Islet of Langerhans (tissue), 1 donor: ENCODE results near the gene DPYD.

Experiments
- FAIRE-seq: peaks from one replicate; lab custom pipeline; 2011; peaks lifted over from hg19 to GRCh38; lab: Jason Lieb, UNC

DPYD gene

DNA sequence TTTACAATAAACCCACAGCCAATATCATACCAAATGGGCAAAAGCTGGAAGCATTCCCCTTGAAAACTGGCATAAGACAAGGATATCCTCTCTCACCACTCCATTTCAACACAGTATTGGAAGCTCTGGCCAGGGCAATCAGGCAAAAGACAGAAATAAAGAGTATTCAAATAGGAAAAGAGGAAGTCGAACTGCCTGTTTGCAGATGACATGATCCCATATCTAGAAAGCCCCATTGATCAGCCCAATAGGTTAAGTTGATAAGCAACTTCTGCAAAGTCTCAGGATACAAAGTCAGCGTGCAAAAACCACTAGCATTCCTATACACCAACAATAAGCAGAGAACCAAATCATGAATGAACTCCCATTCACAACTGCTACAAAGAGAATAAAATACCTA is 235.5 kb downstream of the DPYD start:
- FAIRE-seq: no peak

GRCh38 chr1:97680894-97681293 is 239.9 kb downstream of the DPYD start:
- no peak for FAIRE-seq

DNA sequence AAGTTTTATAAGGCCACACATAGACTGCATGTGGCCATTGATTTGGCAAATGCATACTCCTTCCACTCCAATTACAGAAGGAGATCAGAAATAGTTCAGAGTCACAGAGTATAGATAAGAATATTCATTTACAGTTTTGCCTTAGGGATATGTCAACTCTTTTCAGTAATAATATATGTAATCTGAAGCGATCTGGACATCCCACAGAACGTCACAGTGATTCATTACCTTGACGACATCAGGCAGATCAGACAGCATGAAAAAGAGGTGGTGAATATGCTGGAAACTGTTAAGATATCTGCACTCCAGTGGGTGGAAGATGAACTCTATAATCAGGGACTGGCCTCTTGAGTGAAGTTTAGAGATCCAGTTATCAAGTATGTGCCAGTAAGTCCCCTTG is 240.4 kb downstream of the DPYD start:
- no peak for FAIRE-seq

DNA sequence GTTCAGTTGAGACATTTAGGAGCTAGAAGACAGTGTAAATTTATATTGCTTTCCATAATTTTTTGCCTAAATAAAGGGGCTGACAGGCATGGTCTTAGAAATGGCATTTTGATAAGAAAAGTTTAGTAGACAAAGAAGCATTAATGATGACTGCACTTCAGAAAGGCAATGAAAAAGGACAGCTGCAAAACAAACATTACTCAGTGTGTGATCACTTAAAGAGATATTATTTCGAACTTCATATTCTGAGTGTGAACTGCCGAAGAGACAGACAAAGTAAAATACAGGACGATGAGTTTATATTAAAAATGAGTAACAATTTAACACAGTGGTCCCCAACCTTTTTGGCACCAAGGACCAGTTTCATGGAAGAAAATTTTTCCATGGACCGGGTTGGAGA is 243.1 kb downstream of the DPYD start:
- FAIRE-seq: no peak

GRCh38 chr1:97674517-97674916 is 246.3 kb downstream of the DPYD start:
- FAIRE-seq: no peak

DNA sequence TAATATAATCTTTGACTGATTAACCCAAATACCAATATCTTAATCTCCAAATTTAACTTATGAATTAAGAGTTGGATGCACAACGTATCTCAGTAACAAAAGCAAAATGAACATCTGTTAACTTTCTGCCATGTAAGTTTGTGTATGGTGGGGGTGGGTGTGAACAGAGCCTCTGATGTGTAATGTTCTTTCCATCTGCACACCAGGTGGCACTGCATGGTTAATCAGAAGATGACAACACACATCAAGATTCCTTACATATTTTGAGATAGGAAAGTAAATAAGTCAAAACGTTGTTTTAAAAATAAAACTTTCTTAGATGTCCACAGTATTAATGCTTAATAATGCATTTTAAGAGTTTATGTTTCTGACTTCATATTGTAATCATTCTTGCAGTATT is 251.9 kb downstream of the DPYD start:
- FAIRE-seq: no peak

DNA sequence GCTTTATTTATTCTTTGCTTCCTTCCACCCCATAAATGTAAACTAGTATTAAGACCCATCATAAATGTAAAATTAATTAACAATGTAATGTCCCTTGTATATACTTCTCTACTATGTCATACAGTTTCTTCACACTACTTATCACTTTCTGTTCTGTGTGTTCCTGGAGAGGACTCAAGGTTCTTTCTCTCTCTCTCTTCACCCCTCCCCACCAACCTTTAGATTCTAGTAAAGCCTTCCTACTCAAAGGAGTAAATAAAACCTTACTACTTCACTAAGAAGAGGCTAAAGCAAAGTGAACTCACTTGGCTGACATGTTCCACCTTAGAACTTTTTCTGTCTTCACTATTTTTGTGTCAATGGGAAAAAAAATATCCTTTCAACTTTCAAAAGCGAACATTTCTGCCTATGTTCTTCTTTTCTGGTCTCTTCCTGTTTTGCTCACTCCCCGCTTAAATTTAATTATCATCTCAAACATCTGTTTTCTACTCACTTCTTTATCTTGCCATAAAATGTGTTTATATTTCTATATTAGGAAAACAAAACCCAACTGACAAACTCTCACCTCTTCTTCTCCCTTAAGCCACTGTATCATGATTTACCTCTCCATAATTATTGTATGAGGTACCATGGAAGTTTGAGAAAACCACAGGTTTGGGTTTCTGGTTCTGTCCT is 260.3 kb downstream of the DPYD start:
- no peak for FAIRE-seq

DNA sequence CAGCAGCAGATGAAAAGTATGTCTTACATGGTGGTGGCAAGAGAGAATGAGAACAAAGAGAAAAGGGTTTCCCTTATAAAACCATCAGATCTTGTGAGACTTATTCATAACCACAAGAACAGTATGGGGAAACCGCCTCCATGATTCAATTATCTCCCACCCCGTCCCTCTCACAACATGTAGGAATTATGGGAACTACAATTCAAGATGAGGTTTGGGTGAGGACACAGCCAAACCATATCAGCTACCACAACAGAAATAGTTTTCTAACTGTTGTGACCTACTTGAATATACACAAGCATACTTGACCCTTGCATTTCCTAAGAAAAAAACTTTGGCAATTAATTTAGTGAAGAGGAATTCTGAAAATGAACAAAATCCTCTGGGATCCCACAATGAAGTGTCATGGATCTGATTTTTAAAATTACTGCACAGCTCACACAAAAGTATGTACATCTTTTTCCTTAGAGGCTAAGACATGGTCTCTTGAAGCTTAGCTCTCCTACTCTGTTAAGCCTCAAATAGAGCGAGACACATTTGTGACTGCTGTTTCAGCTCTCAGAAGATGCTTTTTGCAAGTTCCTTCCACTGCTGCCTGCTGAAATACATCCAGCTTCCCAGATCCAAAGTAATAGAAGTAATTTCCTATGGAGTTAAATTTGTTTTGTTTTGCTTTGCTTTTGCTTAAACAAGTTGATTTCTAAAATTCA is 265.8 kb downstream of the DPYD start:
- FAIRE-seq: no peak

DNA sequence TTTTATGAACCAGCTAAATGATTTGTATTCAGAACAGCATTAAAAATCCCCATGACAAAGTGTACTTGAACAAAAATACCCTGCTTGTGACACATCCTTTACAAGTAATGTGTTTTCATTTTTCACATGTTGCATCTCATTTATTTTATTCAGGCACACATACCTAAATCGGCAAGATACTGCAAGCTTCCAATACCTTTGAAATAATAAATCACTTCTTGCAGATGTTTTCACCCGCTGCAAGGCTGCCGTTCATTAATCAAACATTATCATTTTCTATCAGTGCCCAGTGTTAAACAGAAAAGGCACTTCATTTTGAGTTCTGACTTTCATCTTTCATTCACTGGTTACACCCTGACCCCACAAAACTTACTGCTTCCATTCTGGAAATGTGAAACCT is 269.6 kb downstream of the DPYD start:
- FAIRE-seq: no peak

DNA sequence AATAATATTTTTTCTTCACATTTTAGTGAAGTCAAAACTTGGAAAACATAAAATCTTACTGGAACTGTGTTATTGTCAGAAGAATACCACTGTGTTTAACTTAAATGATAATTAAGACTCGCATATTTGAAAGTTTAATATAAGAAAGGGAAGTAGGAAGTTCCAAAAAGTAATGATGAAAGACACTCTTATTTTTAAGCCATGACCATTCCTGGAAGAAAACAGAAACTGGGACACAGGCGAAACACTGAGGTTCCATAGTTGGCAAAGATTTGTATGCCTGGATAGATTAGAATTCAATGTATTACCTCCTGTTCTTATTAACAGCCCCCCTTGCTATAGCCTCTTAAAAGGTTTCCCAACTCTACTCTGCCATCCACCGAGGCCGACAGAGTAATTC is 271.2 kb downstream of the DPYD start:
- no peak for FAIRE-seq

DNA sequence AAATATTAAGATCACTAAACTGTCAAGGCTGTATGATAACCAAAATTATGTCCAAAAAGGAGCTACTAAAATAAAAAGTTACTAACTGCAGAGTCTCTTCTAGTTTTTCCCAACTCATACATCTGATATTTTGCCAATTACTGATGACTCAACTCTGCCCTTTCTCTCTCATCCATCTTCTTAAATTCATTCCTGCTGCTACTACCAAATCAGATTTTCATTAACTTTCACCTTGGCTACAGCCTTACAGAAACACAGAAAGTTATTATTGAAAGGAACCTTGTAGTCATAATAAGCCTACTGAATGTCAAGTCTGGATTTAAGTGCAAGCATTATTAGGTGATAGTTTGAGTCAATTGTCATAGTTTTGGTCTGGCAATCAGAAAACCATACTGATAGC is 273.1 kb downstream of the DPYD start:
- no peak for FAIRE-seq

DNA sequence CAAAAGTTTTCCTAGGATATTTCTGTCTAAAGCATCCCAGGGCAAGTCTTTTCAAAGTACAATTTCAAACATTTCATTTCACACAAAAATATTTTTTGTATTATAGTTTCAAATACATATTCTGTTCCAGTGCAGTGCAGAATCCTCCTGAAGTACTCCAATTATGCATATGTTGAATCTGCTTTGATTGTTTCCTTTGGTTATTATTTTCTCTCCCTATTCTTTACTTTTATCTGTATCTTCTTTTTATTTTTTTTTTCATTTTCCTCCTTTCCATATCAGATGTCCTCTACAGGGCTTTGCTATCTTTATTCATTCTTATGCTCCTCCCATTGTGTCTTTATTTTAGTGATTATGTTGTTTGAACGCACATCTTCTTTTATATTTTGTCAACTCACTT is 274.8 kb downstream of the DPYD start:
- FAIRE-seq: no peak

- no peak for FAIRE-seq
These were observed 280.2 kb downstream of the DPYD start for GRCh38 chr1:97640677-97641076.

GRCh38 chr1:97636941-97637340 is 283.9 kb downstream of the DPYD start:
- FAIRE-seq: no peak

GRCh38 chr1:97634758-97635157 is 286.1 kb downstream of the DPYD start:
- no peak for FAIRE-seq

DNA sequence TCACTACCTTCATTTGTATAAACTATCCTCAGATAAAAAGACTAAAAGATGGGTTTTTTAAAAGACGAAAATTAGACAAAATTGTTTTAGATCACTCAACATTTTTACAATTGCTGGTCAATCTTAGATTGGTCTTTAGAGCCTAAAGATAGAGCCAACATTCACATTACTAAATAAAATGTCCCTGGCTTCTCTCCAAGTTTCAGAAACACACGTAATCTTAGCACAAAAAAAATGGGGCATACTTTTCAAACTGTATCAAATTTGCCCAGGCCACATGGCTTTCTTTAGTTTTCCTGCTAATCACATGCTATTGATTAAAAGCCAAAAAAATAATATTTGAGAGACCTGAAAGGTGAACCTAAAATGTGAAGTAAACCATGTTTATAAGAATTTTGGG is 288.1 kb downstream of the DPYD start:
- FAIRE-seq: no peak

GRCh38 chr1:97632075-97632474 is 288.8 kb downstream of the DPYD start:
- FAIRE-seq: peak; percentile 83

- no peak for FAIRE-seq
These were observed 289.9 kb downstream of the DPYD start for GRCh38 chr1:97630948-97631347.

GRCh38 chr1:97630281-97630680 is 290.6 kb downstream of the DPYD start:
- FAIRE-seq: no peak

GRCh38 chr1:97623220-97623619 is 297.6 kb downstream of the DPYD start:
- FAIRE-seq: no peak

- FAIRE-seq: no peak
These were observed 298.9 kb downstream of the DPYD start for GRCh38 chr1:97621955-97622354.

DNA sequence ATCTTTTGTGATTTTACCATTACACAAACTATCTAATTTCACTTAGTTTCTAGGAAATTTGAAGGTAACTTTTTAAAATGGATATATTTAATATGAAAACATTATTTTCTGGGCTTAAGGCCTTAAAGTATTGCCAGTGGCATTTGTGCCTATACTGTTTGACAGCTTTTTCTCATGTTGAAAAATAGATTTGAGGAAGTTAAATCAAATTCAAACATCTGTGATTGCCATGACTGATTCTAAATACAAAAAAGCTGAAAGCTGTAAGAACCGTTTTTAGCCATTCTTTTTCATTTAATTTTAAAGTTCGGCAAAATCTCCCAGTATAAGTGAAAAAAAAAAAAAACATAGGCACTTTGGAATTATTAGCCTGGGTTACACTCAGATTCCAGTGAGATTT is 301.1 kb downstream of the DPYD start:
- FAIRE-seq: no peak

GRCh38 chr1:97610748-97611147 is 310.1 kb downstream of the DPYD start:
- FAIRE-seq: no peak

- FAIRE-seq: no peak
These were observed 310.7 kb downstream of the DPYD start for GRCh38 chr1:97610102-97610501.
